Thyroid gland (tissue), 4 donors: ENCODE data around the gene UCHL1.

Experiments used
- CTCF ChIP-seq, 6 experiments: fragments of 200-600 bp in 3 of 6; fragments of 450-650 bp in 3 of 6; sonication (generic) in 3 of 6; IDR thresholded peaks; one replicate each; pipeline ENCODE4 v1.5.1; 2016 to 2019; ENCODE audit warnings: antibody characterized with exemption in 6 of 6, mild to moderate bottlenecking in 2 of 6, inconsistent platforms in 1 of 6, moderate library complexity in 1 of 6
- POLR2A ChIP-seq, 2 donors: fragments of 450-650 bp; IDR thresholded peaks; one replicate each; pipeline ENCODE4 v1.6.1; 2017; ENCODE audit warnings: antibody characterized with exemption in 2 of 2, mild to moderate bottlenecking in 2 of 2, moderate library complexity in 1 of 2

DNA sequence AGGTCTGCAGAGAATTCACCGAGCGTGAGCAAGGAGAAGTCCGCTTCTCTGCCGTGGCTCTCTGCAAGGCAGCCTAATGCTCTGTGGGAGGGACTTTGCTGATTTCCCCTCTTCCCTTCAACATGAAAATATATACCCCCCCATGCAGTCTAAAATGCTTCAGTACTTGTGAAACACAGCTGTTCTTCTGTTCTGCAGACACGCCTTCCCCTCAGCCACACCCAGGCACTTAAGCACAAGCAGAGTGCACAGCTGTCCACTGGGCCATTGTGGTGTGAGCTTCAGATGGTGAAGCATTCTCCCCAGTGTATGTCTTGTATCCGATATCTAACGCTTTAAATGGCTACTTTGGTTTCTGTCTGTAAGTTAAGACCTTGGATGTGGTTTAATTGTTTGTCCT lies 11.3 kb downstream of the UCHL1 start:
- TF ChIP-seq CTCF (IDR thresholded peaks at IDR 0.05) (no peak), POLR2A (IDR thresholded peaks at IDR 0.05) (no peak)
